GM12878 (cell line): Measurements from ENCODE around the gene LCA5. TPM values are rescaled to one million over a fixed set of nuclear protein-coding genes. Genes with fewer than 3 reads are reported as not detected.

Experiments used
- ATAC-seq: fragments of 200-7000 bp; cut with Tn5 transposase; 3 replicates; pipeline ENCODE4 v1.9.1; 2020; ENCODE audit warnings: mild to moderate bottlenecking, moderate library complexity
- BruUV-seq: library from RNA; stranded (reverse); fragments of 400-500 nt; replicated peaks from 2 replicates; lab custom pipeline; 2021; lab: Mats Ljungman, UMichigan
- CTCF ChIA-PET: fragments of 300-600 bp; sonication (Branson Sonifier 250); formaldehyde crosslinking; extraction: SDS; loops from one replicate; lab custom pipeline; 2021; ENCODE audit warnings: inconsistent platforms; lab: Yijun Ruan, JAX
- POLR2A ChIA-PET: fragments of 350-600 bp; formaldehyde crosslinking; extraction: SDS; loops from one replicate; lab custom pipeline; 2021; ENCODE audit warnings: inconsistent platforms; lab: Charles Lee
- RAD21 ChIA-PET: fragments of 300-600 bp; sonication (Branson Sonifier 250); formaldehyde crosslinking; loops from one replicate; lab custom pipeline; 2023; ENCODE audit warnings: antibody characterized with exemption; ENCODE audit not compliant: unreplicated experiment; lab: Charles Lee
- SMC1A ChIA-PET: fragments of 300-600 bp; sonication (Branson Sonifier 250); formaldehyde crosslinking; loops from one replicate; lab custom pipeline; 2023; ENCODE audit not compliant: unreplicated experiment, uncharacterized antibody; lab: Charles Lee
- DNase-seq: peaks from one replicate; pipeline ENCODE4 v3.0.0-alpha.2; 2011; ENCODE audit warnings: low read depth, low spot score
- FAIRE-seq: peaks from 3 replicates; lab custom pipeline; 2011; peaks lifted over from hg19 to GRCh38; lab: Jason Lieb, UNC
- H2AFZ ChIP-seq: 2 replicates; pipeline ENCODE4 v1.6.0; 2011; ENCODE audit warnings: low read depth, low read length, control low read depth; ENCODE audit not compliant: control insufficient read depth
- H3K27ac ChIP-seq: 2 replicates; pipeline ENCODE4 v1.5.1; 2011; ENCODE audit warnings: control low read depth; ENCODE audit not compliant: control insufficient read depth, insufficient read depth
- H3K27me3 ChIP-seq, 2 experiments: replicated peaks in 1 of 2; 2 replicates each; pipeline versions ENCODE4 v1.6.0 to v1.6.1; 2011; ENCODE audit warnings: low read length in 1 of 2; ENCODE audit not compliant: control insufficient read depth in 2 of 2, insufficient read depth in 2 of 2
- H3K36me3 ChIP-seq, 2 experiments: 2 replicates each; pipeline ENCODE4 v1.5.1; 2011; ENCODE audit warnings: low read length in 1 of 2; ENCODE audit not compliant: control insufficient read depth in 2 of 2, insufficient read depth in 2 of 2
- H3K4me1 ChIP-seq: 2 replicates; pipeline ENCODE4 v1.6.1; 2011; ENCODE audit warnings: mild to moderate bottlenecking, low read length, moderate library complexity, mixed read lengths; ENCODE audit not compliant: control insufficient read depth, insufficient read depth
- H3K4me2 ChIP-seq: 2 replicates; pipeline ENCODE4 v1.6.0; 2011; ENCODE audit warnings: control low read depth; ENCODE audit not compliant: control insufficient read depth, insufficient read depth
- H3K4me3 ChIP-seq: fragments of 200-600 bp; sonication (generic); 2 replicates; pipeline ENCODE4 v1.5.1; 2016
- H3K79me2 ChIP-seq: 2 replicates; pipeline ENCODE4 v1.6.0; 2011; ENCODE audit warnings: low read length; ENCODE audit not compliant: control insufficient read depth, insufficient read depth
- H3K9ac ChIP-seq: 2 replicates; pipeline ENCODE4 v1.8.0; 2011; ENCODE audit warnings: low read length, control low read depth, mixed read lengths; ENCODE audit not compliant: control insufficient read depth, insufficient read depth
- H3K9me3 ChIP-seq: replicated peaks from 3 replicates; pipeline ENCODE4 v1.5.1; 2011; ENCODE audit warnings: mild to moderate bottlenecking, low read length; ENCODE audit not compliant: control insufficient read depth, insufficient read depth
- H4K20me1 ChIP-seq: 2 replicates; pipeline ENCODE4 v1.6.0; 2011; ENCODE audit not compliant: control insufficient read depth, insufficient read depth
- RB1 ChIP-seq: fragments of 450-650 bp; formaldehyde crosslinking; IDR thresholded peaks from 2 replicates; pipeline ENCODE4 v1.6.1; 2017; ENCODE audit warnings: mild to moderate bottlenecking, borderline replicate concordance
- TCF3 ChIP-seq: IDR thresholded peaks from 2 replicates; pipeline ENCODE4 v1.6.1; 2012; ENCODE audit warnings: low read depth, mild to moderate bottlenecking, low read length, borderline replicate concordance; ENCODE audit not compliant: insufficient read depth
- ZNF207 ChIP-seq: fragments of 450-650 bp; IDR thresholded peaks from 2 replicates; pipeline ENCODE4 v1.6.1; 2014; ENCODE audit warnings: antibody characterized with exemption, mild to moderate bottlenecking, borderline replicate concordance
- ZZZ3 ChIP-seq: IDR thresholded peaks from 2 replicates; pipeline ENCODE4 v1.6.1; 2011; ENCODE audit warnings: low read depth; ENCODE audit not compliant: control insufficient read depth, insufficient read length
- WGBS: methylation state at CpG from one replicate; pipeline ENCODE4 v1.1.6; 2016; ENCODE audit warnings: low lambda C conversion rate; ENCODE audit not compliant: insufficient replicate concordance, insufficient coverage; ENCODE audit errors: missing lambda C conversion rate; 5-methylcytosine and 5-hydroxymethylcytosine counted together
- in situ Hi-C: fragments of 300-500 bp; cut with MboI; formaldehyde crosslinking; loops from 9 replicates; pipeline ENCODE4 v1.14.3; 2018; ENCODE audit warnings: mixed read lengths
- intact Hi-C: fragments of 100-400 bp; cut with micrococcal nuclease; formaldehyde crosslinking; loops from one replicate; pipeline ENCODE4 v1.14.2; 2022; ENCODE audit not compliant: unreplicated experiment
- polyA plus RNA-seq, 11 experiments: library from polyadenylated mRNA; depleted of rRNA in 4 of 11; unstranded in 6 of 11; stranded (reverse) in 5 of 11; fragments of >200 nt; fragmentation: Nextera tagmentation in 4 of 11; fragmentation: Illumina TruSeq in 1 of 11; extraction: Ambion mirVana in 4 of 11; extraction: Trizol in 1 of 11; gene quantifications; 1 replicate in 1 of 11; 2 replicates in 10 of 11; pipeline versions ENCODE4 v1.2.1 to v1.2.3, GENCODE V29; 2011 to 2016; ENCODE audit warnings: inconsistent platforms in 2 of 11, missing spikeins in 2 of 11, low read depth in 1 of 11
- total RNA-seq, 4 experiments: library from RNA; depleted of rRNA in 3 of 4; stranded (reverse); fragments of >200 nt in 3 of 4; fragmentation: Illumina TruSeq in 1 of 4; extraction: Trizol in 1 of 4; gene quantifications; 2 replicates each; pipeline versions ENCODE4 v1.2.1 to v1.2.3, GENCODE V29; 2013 to 2021
- TF ChIP-seq, protein P1 (sequence below): fragments of 450-650 bp; IDR thresholded peaks from 2 replicates; pipeline ENCODE4 v1.6.1; 2017; ENCODE audit warnings: mild to moderate bottlenecking
- TF ChIP-seq, protein P2 (sequence below): fragments of 450-650 bp; IDR thresholded peaks from 2 replicates; pipeline ENCODE4 v1.6.1; 2018; ENCODE audit warnings: borderline replicate concordance, mild to moderate bottlenecking; ENCODE audit not compliant: partially characterized antibody
- TF ChIP-seq, protein P3 (sequence below): IDR thresholded peaks from 2 replicates; pipeline ENCODE4 v1.6.1; 2012; ENCODE audit warnings: low read depth, low read length, improper control_type of control experiment
- TF ChIP-seq, protein P4 (sequence below): IDR thresholded peaks from 2 replicates; pipeline ENCODE4 v1.6.1; 2011; ENCODE audit warnings: borderline replicate concordance, low read depth, mild to moderate bottlenecking, moderate library complexity, mixed read lengths, low read length; ENCODE audit not compliant: insufficient read depth; ENCODE audit errors: extremely low read length

Gene LCA5
- total and polyA plus RNA-seq, 10 of the 15 experiments (the other 5 are each of a cell fraction or from before 2014, with no cell fraction given) = 0.13 to 0.45 (median 0.27) TPM

DNA sequence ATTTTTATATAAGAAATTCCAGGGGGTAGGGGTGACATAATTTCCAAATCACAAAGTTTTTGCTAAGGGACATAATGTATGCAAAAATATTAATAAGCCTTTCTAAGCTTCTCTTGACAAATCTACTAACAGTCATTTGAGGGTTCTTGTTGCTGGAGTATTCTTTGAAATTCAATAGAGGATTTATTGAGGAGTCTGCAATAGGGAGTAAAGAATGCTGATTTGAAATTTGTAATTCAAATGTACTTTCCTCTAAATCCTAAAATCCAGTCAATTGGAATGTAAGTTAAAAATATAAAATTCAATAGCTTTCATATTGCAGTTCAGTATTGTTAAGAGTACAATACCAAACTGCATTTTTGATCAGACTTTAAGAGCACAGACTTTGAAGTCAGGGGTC lies 17.1 kb upstream of the LCA5 start:
- RAD21 ChIA-PET = interaction anchor here (1.3 kb wide), 1 partner anchor 9 kb away, joined by 7 read pairs; no protein-coding TSS in a partner anchor
- TF ChIP-seq, protein P1, sequence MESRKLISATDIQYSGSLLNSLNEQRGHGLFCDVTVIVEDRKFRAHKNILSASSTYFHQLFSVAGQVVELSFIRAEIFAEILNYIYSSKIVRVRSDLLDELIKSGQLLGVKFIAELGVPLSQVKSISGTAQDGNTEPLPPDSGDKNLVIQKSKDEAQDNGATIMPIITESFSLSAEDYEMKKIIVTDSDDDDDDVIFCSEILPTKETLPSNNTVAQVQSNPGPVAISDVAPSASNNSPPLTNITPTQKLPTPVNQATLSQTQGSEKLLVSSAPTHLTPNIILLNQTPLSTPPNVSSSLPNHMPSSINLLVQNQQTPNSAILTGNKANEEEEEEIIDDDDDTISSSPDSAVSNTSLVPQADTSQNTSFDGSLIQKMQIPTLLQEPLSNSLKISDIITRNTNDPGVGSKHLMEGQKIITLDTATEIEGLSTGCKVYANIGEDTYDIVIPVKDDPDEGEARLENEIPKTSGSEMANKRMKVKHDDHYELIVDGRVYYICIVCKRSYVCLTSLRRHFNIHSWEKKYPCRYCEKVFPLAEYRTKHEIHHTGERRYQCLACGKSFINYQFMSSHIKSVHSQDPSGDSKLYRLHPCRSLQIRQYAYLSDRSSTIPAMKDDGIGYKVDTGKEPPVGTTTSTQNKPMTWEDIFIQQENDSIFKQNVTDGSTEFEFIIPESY = no peak
- TF ChIP-seq ZZZ3 = no peak
- TF ChIP-seq, all 136 proteins: peak for 0
- intact Hi-C loops (no loop called here), in situ Hi-C loops (no loop called here)
- Histone ChIP-seq H2AFZ (no peak overlapping the region), H3K4me2 (no peak overlapping the region), H3K36me3 (no peaks in the 10 kb centered on the region), H3K4me1 (no peaks in the 10 kb centered on the region), H3K9ac (no peak overlapping the region), H3K4me3 (no peak overlapping the region), H3K27ac (no peak overlapping the region), H3K79me2 (no peaks in the 10 kb centered on the region), H3K27me3 (no peaks in the 10 kb centered on the region), H3K9me3 (no peaks in the 10 kb centered on the region), H4K20me1 (no peaks in the 10 kb centered on the region)
- ChIA-PET CTCF (interaction anchor here (0.5 to 2.1 kb wide), 3 partner anchors 9 to 231 kb away, joined by 3 to 8 read pairs (median 3); no protein-coding TSS in a partner anchor), SMC1A (interaction anchor here (0.9 to 2.2 kb wide), 2 partner anchors 9 to 344 kb away, joined by 3 to 9 read pairs; no protein-coding TSS in a partner anchor), POLR2A (no interaction called here)
- BruUV-seq = no TSS peak
- FAIRE-seq (no peak), DNase-seq (no peak), ATAC-seq (no peak)

DNA sequence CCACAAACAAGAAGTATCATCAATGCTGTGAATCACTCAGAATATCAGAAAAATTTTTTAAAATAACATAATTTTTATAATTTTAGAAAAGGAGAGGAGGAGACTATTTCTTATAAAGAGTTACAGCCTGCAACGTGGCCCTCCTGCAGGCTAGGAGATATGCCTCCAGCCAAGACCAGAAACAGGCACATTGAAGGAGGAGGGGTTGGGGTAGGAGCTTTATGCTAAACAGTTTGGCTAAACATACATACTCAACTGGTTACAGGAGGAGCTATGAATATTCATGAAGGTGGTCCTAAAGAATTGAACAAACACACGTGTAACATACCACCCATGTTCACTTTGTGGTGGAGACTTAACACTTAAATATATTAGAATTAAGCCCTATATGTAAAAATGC lies 14.2 kb upstream of the LCA5 start:
- POLR2A ChIA-PET = no interaction called here
- no peaks in the 10 kb centered on the region for H3K36me3 ChIP-seq
- H3K9ac ChIP-seq = no peak overlapping the region
- SMC1A ChIA-PET = no interaction called here
- no peak overlapping the region for H3K27ac ChIP-seq
- H3K4me1 ChIP-seq = no peaks in the 10 kb centered on the region
- H4K20me1 ChIP-seq = no peaks in the 10 kb centered on the region
- H3K27me3 ChIP-seq = no peaks in the 10 kb centered on the region
- FAIRE-seq (no peak), ATAC-seq (no peak), DNase-seq (no peak)
- no peak overlapping the region for H2AFZ ChIP-seq
- intact Hi-C loops (no loop called here), in situ Hi-C loops (no loop called here)
- no peak overlapping the region for H3K4me2 ChIP-seq
- 0% methylated on average over 1 of the region's 2 CpGs for WGBS
- RAD21 ChIA-PET = no interaction called here
- no peak overlapping the region for H3K4me3 ChIP-seq
- BruUV-seq = no TSS peak
- no peaks in the 10 kb centered on the region for H3K9me3 ChIP-seq
- no peaks in the 10 kb centered on the region for H3K79me2 ChIP-seq
- CTCF ChIA-PET = no interaction called here
- TF ChIP-seq RB1 = no peak
- TF ChIP-seq, protein P2, sequence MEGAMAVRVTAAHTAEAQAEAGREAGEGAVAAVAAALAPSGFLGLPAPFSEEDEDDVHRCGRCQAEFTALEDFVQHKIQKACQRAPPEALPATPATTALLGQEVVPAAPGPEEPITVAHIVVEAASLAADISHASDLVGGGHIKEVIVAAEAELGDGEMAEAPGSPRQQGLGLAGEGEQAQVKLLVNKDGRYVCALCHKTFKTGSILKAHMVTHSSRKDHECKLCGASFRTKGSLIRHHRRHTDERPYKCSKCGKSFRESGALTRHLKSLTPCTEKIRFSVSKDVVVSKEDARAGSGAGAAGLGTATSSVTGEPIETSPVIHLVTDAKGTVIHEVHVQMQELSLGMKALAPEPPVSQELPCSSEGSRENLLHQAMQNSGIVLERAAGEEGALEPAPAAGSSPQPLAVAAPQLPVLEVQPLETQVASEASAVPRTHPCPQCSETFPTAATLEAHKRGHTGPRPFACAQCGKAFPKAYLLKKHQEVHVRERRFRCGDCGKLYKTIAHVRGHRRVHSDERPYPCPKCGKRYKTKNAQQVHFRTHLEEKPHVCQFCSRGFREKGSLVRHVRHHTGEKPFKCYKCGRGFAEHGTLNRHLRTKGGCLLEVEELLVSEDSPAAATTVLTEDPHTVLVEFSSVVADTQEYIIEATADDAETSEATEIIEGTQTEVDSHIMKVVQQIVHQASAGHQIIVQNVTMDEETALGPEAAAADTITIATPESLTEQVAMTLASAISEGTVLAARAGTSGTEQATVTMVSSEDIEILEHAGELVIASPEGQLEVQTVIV = no peak
- TF ChIP-seq, protein P3, sequence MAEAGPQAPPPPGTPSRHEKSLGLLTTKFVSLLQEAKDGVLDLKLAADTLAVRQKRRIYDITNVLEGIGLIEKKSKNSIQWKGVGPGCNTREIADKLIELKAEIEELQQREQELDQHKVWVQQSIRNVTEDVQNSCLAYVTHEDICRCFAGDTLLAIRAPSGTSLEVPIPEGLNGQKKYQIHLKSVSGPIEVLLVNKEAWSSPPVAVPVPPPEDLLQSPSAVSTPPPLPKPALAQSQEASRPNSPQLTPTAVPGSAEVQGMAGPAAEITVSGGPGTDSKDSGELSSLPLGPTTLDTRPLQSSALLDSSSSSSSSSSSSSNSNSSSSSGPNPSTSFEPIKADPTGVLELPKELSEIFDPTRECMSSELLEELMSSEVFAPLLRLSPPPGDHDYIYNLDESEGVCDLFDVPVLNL = no peak
- no peak for TF ChIP-seq ZNF207
- TF ChIP-seq, protein P4, sequence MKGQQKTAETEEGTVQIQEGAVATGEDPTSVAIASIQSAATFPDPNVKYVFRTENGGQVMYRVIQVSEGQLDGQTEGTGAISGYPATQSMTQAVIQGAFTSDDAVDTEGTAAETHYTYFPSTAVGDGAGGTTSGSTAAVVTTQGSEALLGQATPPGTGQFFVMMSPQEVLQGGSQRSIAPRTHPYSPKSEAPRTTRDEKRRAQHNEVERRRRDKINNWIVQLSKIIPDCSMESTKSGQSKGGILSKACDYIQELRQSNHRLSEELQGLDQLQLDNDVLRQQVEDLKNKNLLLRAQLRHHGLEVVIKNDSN = no peak
- no peak for TF ChIP-seq TCF3
